K562 (cell line): Measurements from ENCODE around the gene DNAJC2. TPM values are rescaled to one million over a fixed set of nuclear protein-coding genes. Genes with fewer than 3 reads are reported as not detected.

Source experiments
- ATF1 ChIP-seq, 2 experiments: fragments of 450-650 bp in 1 of 2; IDR thresholded peaks; 2 replicates each; pipeline ENCODE4 v1.6.1; 2016; ENCODE audit warnings: missing compliant biosample characterization in 1 of 2, missing genetic modification characterization in 1 of 2
- CBFA2T2 ChIP-seq: fragments of 450-650 bp; conservative IDR thresholded peaks from 2 replicates; pipeline ENCODE4 v1.6.1; 2017; ENCODE audit warnings: mild to moderate bottlenecking
- CC2D1A ChIP-seq: fragments of 450-650 bp; IDR thresholded peaks from 2 replicates; pipeline ENCODE4 v1.6.1; 2017; ENCODE audit warnings: mild to moderate bottlenecking
- CREB5 ChIP-seq: fragments of 250-450 bp; sonication (Bioruptor Pico); IDR thresholded peaks from 2 replicates; pipeline ENCODE4 v1.5.0; 2020; ENCODE audit warnings: mild to moderate bottlenecking
- GTF3C2 ChIP-seq: IDR thresholded peaks from 3 replicates; pipeline ENCODE4 v1.6.1; 2011; ENCODE audit warnings: borderline replicate concordance, mild to moderate bottlenecking, moderate library complexity; ENCODE audit not compliant: insufficient read length; ENCODE audit errors: extremely low read depth
- PHB2 ChIP-seq: fragments of 450-650 bp; IDR thresholded peaks from 2 replicates; pipeline ENCODE4 v1.6.1; 2017; ENCODE audit warnings: low read depth
- POLR2B ChIP-seq: fragments of 450-650 bp; IDR thresholded peaks from 2 replicates; pipeline ENCODE4 v1.6.1; 2018; ENCODE audit warnings: low read depth; ENCODE audit not compliant: partially characterized antibody
- SIRT6 ChIP-seq: IDR thresholded peaks from one replicate; pipeline ENCODE4 v1.6.1; 2012; ENCODE audit warnings: low read depth, mild to moderate bottlenecking, control low read depth, inconsistent platforms, low read length, moderate library complexity
- SMAD1 ChIP-seq: fragments of 150-350 bp; IDR thresholded peaks from 2 replicates; pipeline ENCODE4 v1.6.1; 2014; ENCODE audit warnings: low read length, low read depth; ENCODE audit not compliant: partially characterized antibody
- TFAM ChIP-seq: fragments of 250-450 bp; sonication (Bioruptor Pico); conservative IDR thresholded peaks from 2 replicates; pipeline ENCODE4 v1.5.0; 2021; ENCODE audit warnings: mild to moderate bottlenecking, moderate library complexity
- XRCC3 ChIP-seq: fragments of 450-650 bp; IDR thresholded peaks from 2 replicates; pipeline ENCODE4 v1.6.1; 2017; ENCODE audit warnings: mild to moderate bottlenecking, moderate library complexity
- XRCC4 ChIP-seq: IDR thresholded peaks from one replicate; pipeline ENCODE4 v1.6.1; 2011; ENCODE audit not compliant: insufficient read depth, insufficient read length; ENCODE audit errors: extremely low read depth
- ZBTB17 ChIP-seq: fragments of 450-650 bp; formaldehyde crosslinking; IDR thresholded peaks from 2 replicates; pipeline ENCODE4 v1.4.0; 2020; ENCODE audit warnings: mild to moderate bottlenecking
- ZFPM2 ChIP-seq: fragments of 250-450 bp; sonication (Bioruptor Pico); IDR thresholded peaks from 2 replicates; pipeline ENCODE4 v1.5.1; 2022; ENCODE audit warnings: mild to moderate bottlenecking
- ZKSCAN8 ChIP-seq: fragments of 200-800 bp; sonication (Bioruptor generic); IDR thresholded peaks from 2 replicates; pipeline ENCODE4 v1.6.1; 2016; ENCODE audit warnings: missing genetic modification characterization, missing compliant biosample characterization
- ZNF134 ChIP-seq: fragments of 250-450 bp; sonication (Bioruptor Pico); conservative IDR thresholded peaks from 2 replicates; pipeline ENCODE4 v1.4.0; 2020
- ZNF212 ChIP-seq: fragments of 450-650 bp; formaldehyde crosslinking; IDR thresholded peaks from 2 replicates; pipeline ENCODE4 v1.4.0; 2020; ENCODE audit warnings: mild to moderate bottlenecking
- ZNF24 ChIP-seq: fragments of 450-650 bp; IDR thresholded peaks from 2 replicates; pipeline ENCODE4 v1.6.1; 2016
- ZNF408 ChIP-seq: fragments of 250-450 bp; sonication (Bioruptor Pico); IDR thresholded peaks from 2 replicates; pipeline ENCODE4 v1.4.0; 2020; ENCODE audit warnings: low read depth, mild to moderate bottlenecking, moderate library complexity
- ZNF436 ChIP-seq: fragments of 250-450, 450-650 bp; sonication (Bioruptor Pico); formaldehyde crosslinking; IDR thresholded peaks from 2 replicates; pipeline ENCODE4 v1.7.0; 2020; ENCODE audit warnings: mild to moderate bottlenecking
- ZNF699 ChIP-seq: fragments of 250-450 bp; sonication (Bioruptor Pico); IDR thresholded peaks from 2 replicates; pipeline ENCODE4 v1.8.0; 2021; ENCODE audit warnings: mild to moderate bottlenecking, moderate library complexity; ENCODE audit not compliant: insufficient replicate concordance
- ZNF766 ChIP-seq: fragments of 200-800 bp; sonication (Bioruptor generic); conservative IDR thresholded peaks from 2 replicates; pipeline ENCODE4 v1.6.1; 2016; ENCODE audit warnings: missing genetic modification characterization, missing compliant biosample characterization
- ZNF830 ChIP-seq: fragments of 250-450 bp; sonication (Bioruptor Pico); IDR thresholded peaks from 2 replicates; pipeline ENCODE4 v1.5.0; 2021; ENCODE audit warnings: mild to moderate bottlenecking
- ZSCAN29 ChIP-seq: fragments of 450-650 bp; IDR thresholded peaks from 2 replicates; pipeline ENCODE4 v1.6.1; 2017
- ZSCAN32 ChIP-seq: fragments of 450-650 bp; formaldehyde crosslinking; IDR thresholded peaks from 2 replicates; pipeline ENCODE4 v1.4.0; 2020; ENCODE audit warnings: mild to moderate bottlenecking, moderate library complexity
- polyA plus RNA-seq, 8 experiments: library from polyadenylated mRNA; depleted of rRNA in 4 of 8; stranded (reverse) in 5 of 8; unstranded in 3 of 8; fragments of >200 nt; fragmentation: Nextera tagmentation in 2 of 8; fragmentation: Illumina TruSeq in 1 of 8; extraction: Ambion mirVana in 2 of 8; extraction: Trizol in 1 of 8; gene quantifications; 2 replicates each; pipeline versions ENCODE4 v1.2.1 to v1.2.3, GENCODE V29; 2011 to 2014; ENCODE audit warnings: inconsistent platforms in 1 of 8, missing spikeins in 1 of 8
- total RNA-seq, 7 experiments: library from RNA; depleted of rRNA in 6 of 7; stranded (reverse); fragments of >200 nt in 6 of 7; fragmentation: Illumina TruSeq in 2 of 7; extraction: Trizol in 2 of 7; gene quantifications; 2 replicates each; pipeline versions ENCODE4 v1.2.1 to v1.2.3, GENCODE V29; 2011 to 2021; ENCODE audit warnings: low replicate concordance in 1 of 7

DNAJC2 gene
- total and polyA plus RNA-seq, 9 of the 15 experiments (the other 6 are each of a cell fraction or from before 2014, with no cell fraction given): 40.2 to 157 (median 92.1) TPM

DNA sequence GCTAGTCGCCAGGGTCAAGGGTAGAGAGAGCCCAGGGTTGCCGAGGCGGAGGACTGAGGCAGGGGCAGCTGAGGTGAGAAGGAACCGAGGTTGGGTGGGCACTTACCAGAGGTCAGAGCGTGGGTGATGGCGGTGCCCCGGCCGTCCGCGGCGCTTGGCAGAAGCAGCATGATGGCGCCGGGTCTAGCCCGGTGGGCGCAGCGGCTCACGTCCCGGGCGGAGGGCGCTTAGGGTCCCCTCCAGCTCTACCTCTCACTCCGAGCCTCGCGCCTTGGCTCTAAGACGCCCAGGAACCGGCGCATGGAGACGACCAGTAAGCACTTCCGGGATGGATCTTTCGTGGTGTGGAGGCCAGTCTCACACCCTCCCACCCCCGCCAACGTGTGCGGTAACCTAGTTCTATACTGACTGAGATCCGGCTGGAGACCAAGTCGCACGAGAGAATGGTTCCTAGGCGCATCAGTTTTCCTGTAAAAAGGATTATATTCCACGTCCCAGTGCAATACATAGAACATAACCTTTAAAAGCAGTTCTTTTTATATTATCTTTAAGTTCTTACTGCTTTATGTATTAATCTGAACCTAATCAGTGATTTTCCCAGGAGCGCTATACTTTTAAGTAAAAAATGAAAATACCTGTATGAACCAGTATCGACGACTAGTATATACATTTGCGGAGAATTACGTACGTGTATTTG lies at the start of gene DNAJC2 (continued):
- TF ChIP-seq ZNF212 (CRISPR knock-in tag) (no peak), ZNF830 (peak; percentile 87; the same call in 1 of the 2 replicates), ZSCAN29 (no peak), ZNF134 (CRISPR knock-in tag) (no peak), ZNF436 (no peak), SIRT6 (no peak), ZNF24 (peak; percentile 79), ZBTB17 (no peak; the same call in 1 of the 2 replicates), CREB5 (no peak), XRCC3 (no peak; the same call in 1 of the 2 replicates), ZNF699 (CRISPR knock-in tag) (no peak), TFAM (CRISPR knock-in tag) (no peak), ZFPM2 (CRISPR knock-in tag) (no peak), CBFA2T2 (no peak), ZSCAN32 (CRISPR knock-in tag) (no peak), ZNF766 (CRISPR knock-in tag) (peak; percentile 52; the same call in 1 of the 2 replicates), XRCC4 (no peak), POLR2B (peak; percentile 89), ZKSCAN8 (CRISPR knock-in tag) (0 out of 2 replicates have a peak, but pooled peaks have one; percentile 25), GTF3C2 (no peak), PHB2 (no peak), CC2D1A (no peak), SMAD1 (peak; percentile 20), ATF1 (CRISPR knock-in tag; IDR thresholded peaks at IDR 0.05) (no peak), ATF1 (tag; IDR thresholded peaks at IDR 0.05) (peak; percentile 94), ZNF408 (CRISPR knock-in tag) (no peak)
